Stimulated activated CD4-positive, alpha-beta T cell treated with anti-CD3 and anti-CD28 coated beads, Interleukin-15, amount 100 ng/mL, for 48 hours (primary cell): ENCODE measurements around the gene NOP56.
"Not testable (repeated sequence)": the region's sequence is repeated elsewhere in the genome, so short reads cannot be mapped to it uniquely, and the experiment has no call there.

Experiments
- DNase-seq, 2 donors: peaks; one replicate each; pipeline ENCODE4 v3.0.0-alpha.2; 2020; ENCODE audit warnings: low read depth in 2 of 2

Gene NOP56

DNA sequence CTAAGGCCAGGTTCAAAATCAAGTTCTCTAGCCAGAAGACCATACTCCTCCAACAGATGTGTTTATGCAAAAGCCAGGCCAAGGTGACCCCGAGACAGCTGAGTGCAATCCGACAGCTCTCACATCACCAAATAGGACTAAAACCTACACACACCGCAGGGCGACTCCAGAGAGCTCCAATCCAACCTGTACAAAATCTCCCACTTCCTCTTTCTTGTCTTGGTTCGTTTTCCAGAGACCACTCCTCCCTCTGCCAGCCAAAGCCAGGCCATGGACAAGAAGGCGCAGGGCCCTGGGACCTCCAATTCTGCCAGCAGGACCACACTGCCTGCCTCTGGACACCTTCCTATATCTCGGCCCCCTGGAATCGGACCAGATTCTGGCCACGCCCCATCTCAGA, 11.5 kb upstream of the NOP56 start:
- no peak for DNase-seq

GRCh38 chr20:2643708-2644107, 8.7 kb upstream of the NOP56 start:
- no peak for DNase-seq

DNA sequence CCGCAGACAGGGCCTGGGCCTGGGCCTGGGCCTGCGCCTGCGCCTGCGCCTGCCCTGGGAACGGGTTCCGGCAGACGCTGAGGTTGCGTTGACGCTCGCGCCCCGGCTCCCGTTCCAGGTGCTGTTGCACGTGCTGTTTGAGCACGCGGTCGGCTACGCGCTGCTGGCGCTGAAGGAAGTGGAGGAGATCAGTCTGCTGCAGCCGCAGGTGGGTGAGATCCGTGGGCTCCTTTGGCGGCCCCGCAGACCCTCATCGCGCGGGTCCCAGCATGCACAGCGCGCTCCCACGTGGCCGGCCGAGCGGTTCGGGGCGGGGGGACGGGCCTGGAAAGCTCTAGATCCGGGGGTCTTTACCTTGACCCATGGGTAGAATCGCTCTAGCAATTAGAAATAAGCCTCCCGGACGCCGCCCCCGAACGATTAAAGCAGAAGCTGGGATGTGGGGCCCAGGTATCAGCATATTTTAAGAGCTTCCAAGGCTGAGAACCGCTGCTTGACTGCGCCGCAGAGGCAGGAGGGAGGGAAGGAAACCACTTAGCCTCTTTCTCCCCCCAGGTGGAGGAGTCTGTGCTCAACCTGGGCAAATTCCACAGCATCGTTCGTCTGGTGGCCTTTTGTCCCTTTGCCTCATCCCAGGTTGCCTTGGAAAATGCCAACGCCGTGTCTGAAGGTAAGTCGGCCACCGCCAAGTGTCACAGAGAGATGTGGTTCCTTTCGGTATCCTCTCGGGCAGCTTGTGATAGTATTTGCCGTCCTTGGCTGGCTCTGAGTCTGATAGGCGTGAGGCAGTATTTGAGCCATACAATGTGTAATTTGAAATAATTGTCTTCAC, 508 bp downstream of the NOP56 start:
- DNase-seq = no peak

GRCh38 chr20:2653556-2654383, 1.3 kb downstream of the NOP56 start:
- no peak for DNase-seq

DNA sequence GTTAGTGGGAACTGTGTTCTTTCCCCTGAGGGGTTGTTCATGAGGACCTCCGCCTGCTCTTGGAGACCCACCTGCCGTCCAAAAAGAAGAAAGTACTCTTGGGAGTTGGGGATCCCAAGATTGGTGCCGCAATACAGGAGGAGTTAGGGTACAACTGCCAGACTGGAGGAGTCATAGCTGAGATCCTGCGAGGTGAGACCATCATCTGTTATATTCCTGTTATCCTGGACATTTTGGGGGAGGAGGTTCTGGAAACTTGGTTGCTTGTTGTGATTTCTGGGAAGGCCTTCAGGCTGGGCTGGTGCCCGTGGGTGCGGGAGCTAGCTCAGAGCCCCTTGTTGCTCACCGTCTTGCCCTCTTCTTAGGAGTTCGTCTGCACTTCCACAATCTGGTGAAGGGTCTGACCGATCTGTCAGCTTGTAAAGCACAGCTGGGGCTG, 2.0 kb downstream of the NOP56 start:
- no peak for DNase-seq

DNA sequence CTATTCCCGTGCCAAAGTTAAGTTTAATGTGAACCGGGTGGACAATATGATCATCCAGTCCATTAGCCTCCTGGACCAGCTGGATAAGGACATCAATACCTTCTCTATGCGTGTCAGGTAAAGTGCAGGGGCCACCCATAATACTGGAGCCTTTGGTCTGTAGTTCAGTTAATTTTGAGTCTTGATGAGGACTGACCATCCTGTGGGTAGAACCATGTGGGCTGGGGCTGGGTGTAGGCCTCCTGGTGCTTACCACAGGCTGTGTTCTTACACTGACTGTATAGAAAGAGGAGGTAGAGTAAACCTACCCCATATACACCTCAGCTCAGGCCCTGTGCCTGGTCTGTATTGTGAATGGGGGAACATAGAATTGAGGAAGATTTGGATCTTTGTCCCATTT, 2.4 kb downstream of the NOP56 start:
- no peak for DNase-seq

GRCh38 chr20:2655331-2656116, 3.1 kb downstream of the NOP56 start:
- no peak for DNase-seq

DNA sequence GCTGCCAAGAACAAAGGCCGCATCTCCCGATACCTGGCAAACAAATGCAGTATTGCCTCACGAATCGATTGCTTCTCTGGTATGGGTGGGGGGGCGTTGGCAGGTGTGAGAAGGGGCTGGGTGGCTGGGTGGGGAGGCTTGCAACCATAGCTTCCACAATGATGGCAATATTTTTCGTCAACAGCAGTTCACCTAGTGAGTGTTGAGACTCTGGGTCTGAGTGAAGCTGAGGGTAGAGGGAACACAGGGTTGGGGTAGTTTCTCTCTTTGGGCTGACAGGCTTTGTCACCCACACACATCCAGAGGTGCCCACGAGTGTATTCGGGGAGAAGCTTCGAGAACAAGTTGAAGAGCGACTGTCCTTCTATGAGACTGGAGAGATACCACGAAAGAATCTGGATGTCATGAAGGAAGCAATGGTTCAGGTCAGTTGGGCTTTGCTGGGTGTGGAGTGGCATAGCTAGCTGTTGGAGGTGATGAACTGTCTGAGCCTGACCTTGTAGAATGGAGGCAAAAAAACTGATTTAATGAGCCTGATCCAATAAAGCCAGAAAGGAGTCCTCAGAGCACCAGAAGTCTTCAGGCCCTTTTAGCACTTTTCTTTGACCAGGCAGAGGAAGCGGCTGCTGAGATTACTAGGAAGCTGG, 4.2 kb downstream of the NOP56 start:
- DNase-seq = no peak

GRCh38 chr20:2657241-2657640, 4.8 kb downstream of the NOP56 start:
- no peak for DNase-seq

DNA sequence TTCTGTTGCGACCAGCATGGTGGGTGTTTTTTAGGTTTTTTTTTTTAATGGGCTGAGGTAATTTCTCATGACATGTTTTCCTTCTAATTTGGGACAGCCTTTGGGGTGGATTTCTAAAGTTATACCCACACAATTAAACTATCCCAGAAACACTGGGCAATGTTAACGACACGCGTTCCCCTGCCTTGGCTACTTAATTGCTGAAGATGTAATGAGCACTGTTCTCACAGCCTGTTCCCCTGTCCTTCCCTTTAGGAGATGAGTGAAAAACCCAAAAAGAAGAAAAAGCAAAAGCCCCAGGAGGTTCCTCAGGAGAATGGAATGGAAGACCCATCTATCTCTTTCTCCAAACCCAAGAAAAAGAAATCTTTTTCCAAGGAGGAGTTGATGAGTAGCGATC, 5.2 kb downstream of the NOP56 start:
- DNase-seq = no peak

- no peak for DNase-seq
Observed at GRCh38 chr20:2658414-2659354, 6.3 kb downstream of the NOP56 start.

DNA sequence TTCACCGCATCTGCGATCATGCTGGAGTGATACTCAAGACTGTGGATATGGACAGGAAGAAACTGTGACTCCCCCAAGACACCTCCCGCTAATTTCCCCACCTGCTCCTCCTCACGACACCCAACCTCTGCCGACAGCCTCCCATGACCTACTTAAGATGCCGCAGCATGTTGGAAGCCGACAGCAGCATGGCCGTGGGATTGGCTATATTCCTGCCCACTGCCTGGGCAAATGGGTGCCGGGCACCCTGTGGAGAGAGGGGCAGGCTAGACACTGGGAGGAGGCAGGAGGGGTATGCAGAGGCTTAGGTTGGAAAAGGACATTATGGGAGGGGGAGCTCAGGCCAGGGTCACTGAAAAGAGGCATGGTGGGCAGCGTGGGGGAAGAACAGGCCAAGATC, 7.1 kb downstream of the NOP56 start:
- no peak for DNase-seq

GRCh38 chr20:2663364-2663886, 11.0 kb downstream of the NOP56 start:
- DNase-seq = no peak

GRCh38 chr20:2663887-2664719, 11.7 kb downstream of the NOP56 start, which contains the start of gene IDH3B:
IDH3B (minus strand) TSS chr20:2664216; CDS start chr20:2664188, 28 bp downstream.
- DNase-seq = peak; percentile 87 to 89

GRCh38 chr20:2671977-2672376, 19.5 kb downstream of the NOP56 start:
- DNase-seq = no peak

DNA sequence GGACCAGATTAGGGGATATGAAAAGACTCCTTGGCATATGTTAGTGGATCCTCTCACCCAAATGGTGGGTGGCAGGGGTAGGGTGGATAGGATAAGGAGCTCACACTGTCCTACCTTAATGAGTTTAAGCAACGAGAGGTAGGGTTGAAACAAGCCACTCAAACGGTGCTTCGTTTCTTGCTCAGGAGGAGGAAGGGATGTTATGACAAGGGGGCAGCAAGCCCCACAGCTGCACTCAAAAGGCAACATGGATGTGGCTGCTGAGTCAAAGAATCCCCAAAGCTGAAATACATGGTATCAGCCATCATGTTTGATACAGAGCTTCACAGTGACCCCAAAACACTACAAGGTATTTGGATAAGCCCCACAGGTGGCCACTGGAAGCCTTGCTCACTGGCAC, 20.0 kb downstream of the NOP56 start:
- DNase-seq = no peak

- DNase-seq = no peak
Observed at GRCh38 chr20:2673453-2673852, 21.0 kb downstream of the NOP56 start.

GRCh38 chr20:2680046-2680445, 27.6 kb downstream of the NOP56 start:
- DNase-seq = no peak

DNA sequence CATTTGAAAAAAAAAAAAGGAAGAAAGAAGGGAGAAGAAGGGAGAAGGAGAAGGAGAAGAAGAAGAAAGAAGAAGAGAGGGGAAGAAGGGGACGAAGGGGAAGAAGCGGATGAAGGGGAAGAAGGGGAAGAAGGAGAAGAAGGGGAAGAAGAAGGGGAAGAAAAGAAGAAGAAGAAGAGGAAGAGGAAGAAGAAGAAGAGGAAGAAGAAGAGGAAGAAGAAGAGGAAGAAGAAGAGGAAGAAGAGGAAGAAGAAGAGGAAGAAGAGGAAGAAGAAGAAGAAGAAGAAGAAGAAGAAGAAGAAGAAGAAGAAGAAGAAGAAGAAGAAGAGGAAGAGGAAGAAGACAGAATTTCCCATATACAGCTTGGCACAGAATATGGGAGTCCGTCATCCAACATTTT, 29.6 kb downstream of the NOP56 start:
- DNase-seq = not testable (repeated sequence)
